M059J (cell line): ENCODE data around the gene PCDHGA9. TPM values are rescaled to one million over a fixed set of nuclear protein-coding genes. Genes with fewer than 3 reads are reported as not detected.
A peak's percentile ranks its signal among the peaks of the same experiment; 100 is the strongest.
"Not testable (repeated sequence)": the region's sequence is repeated elsewhere in the genome, so short reads cannot be mapped to it uniquely, and the experiment has no call there.

Experiments used
- DNase-seq: peaks from one replicate; pipeline ENCODE4 v3.0.0-alpha.2; 2012; ENCODE audit warnings: low read depth
- total RNA-seq: library from RNA; depleted of rRNA; stranded (reverse); fragments of >200 nt; shearing (Covaris generic); gene quantifications from 2 replicates; pipeline ENCODE4 v1.2.3, GENCODE V29; 2014

Gene PCDHGA9
- total RNA-seq, 1 experiment from 2014 or later, result 0.17 TPM

- DNase-seq, result no peak
These were observed 19.2 kb upstream of the PCDHGA9 start for GRCh38 chr5:141383345-141383744.

DNA sequence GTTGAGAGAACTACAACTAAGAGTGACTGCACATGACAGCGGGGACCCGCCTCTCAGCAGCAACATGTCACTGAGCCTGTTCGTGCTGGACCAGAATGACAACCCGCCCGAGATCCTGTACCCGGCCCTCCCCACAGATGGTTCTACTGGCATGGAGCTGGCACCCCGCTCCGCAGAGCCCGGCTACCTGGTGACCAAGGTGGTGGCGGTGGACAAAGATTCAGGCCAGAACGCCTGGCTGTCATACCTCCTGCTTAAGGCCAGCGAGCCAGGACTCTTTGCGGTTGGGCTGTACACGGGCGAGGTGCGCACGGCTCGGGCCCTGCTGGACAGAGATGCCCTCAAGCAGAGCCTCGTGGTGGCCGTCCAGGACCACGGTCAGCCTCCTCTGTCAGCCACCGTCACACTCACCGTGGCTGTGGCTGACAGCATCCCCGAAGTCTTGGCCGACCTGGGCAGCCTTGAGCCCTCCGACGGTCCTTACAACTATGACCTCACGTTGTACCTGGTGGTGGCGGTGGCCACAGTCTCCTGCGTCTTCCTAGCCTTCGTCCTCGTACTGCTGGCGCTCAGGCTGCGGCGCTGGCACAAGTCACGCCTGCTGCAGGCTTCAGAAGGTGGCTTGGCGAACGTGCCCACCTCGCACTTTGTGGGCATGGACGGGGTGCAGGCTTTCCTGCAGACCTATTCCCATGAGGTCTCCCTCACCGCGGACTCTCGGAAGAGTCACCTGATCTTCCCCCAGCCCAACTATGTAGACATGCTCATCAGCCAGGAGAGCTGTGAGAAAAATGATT lies 17.9 kb upstream of the PCDHGA9 start:
- DNase-seq, result no peak

DNA sequence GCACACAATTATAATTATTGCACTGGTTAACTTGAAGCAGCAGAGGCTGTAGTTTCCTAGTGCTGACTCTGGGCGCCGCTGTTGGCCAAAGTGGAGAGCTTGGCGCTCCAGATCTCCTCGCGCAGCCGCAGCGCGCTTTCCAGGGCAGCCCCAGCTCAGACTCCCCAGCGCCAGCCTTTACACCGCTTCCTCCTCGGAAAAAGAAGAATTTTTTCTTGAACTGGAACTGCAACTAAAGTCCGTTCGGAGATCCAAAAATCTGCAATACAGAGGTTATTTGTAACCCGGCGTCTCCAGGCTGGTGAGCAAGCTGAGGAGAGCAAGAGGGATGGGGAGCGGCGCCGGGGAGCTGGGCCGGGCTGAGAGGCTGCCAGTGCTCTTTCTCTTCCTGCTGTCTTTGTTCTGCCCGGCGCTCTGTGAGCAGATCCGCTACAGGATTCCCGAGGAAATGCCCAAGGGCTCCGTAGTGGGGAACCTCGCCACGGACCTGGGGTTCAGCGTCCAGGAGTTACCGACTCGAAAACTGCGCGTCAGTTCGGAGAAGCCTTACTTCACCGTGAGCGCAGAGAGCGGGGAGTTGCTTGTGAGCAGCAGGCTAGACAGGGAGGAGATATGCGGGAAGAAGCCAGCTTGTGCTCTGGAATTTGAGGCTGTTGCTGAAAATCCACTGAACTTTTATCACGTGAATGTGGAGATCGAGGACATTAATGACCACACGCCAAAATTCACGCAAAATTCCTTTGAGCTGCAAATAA lies 14.8 kb upstream of the PCDHGA9 start, which contains the start of gene PCDHGB4:
Gene PCDHGB4, plus strand, starts transcription at position 142 of the 755 bp plus-strand sequence. Its CDS starts 187 bp downstream, at position 329.
- DNase-seq, result not testable (repeated sequence)

DNA sequence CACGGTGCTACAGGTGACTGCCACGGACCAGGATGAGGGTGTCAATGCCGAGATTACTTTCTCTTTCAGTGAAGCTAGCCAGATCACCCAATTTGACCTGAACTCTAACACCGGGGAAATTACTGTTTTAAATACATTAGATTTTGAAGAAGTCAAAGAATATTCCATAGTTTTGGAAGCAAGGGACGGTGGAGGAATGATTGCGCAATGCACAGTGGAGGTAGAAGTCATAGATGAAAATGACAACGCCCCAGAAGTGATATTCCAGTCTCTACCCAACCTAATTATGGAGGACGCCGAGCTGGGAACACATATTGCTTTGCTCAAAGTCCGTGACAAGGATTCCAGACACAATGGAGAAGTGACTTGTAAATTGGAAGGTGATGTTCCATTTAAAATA lies 13.9 kb upstream of the PCDHGA9 start:
- DNase-seq, result no peak

DNA sequence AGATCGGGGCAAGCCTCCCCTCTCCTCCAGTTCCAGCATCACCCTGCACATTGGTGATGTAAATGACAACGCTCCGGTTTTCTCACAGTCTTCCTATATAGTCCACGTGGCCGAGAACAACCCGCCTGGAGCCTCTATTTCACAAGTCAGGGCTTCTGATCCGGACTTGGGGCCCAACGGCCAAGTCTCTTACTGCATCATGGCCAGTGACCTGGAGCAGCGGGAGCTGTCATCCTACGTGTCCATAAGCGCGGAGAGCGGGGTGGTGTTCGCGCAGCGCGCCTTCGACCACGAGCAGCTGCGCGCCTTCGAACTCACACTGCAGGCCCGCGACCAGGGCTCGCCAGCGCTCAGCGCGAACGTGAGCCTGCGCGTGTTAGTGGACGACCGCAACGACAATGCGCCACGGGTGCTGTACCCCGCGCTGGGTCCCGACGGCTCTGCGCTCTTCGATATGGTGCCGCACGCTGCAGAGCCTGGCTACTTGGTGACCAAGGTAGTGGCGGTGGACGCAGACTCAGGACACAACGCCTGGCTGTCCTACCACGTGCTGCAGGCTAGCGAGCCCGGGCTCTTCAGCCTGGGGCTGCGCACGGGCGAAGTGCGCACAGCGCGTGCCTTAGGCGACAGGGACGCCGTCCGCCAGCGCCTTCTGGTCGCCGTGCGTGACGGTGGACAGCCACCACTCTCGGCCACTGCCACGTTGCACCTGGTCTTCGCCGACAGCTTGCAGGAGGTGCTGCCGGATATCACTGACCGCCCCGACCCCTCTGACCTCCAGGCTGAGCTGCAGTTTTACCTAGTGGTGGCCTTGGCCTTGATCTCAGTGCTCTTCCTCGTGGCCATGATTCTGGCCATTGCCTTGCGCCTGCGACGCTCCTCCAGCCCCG lies 13.2 kb upstream of the PCDHGA9 start:
- no peak for DNase-seq

DNA sequence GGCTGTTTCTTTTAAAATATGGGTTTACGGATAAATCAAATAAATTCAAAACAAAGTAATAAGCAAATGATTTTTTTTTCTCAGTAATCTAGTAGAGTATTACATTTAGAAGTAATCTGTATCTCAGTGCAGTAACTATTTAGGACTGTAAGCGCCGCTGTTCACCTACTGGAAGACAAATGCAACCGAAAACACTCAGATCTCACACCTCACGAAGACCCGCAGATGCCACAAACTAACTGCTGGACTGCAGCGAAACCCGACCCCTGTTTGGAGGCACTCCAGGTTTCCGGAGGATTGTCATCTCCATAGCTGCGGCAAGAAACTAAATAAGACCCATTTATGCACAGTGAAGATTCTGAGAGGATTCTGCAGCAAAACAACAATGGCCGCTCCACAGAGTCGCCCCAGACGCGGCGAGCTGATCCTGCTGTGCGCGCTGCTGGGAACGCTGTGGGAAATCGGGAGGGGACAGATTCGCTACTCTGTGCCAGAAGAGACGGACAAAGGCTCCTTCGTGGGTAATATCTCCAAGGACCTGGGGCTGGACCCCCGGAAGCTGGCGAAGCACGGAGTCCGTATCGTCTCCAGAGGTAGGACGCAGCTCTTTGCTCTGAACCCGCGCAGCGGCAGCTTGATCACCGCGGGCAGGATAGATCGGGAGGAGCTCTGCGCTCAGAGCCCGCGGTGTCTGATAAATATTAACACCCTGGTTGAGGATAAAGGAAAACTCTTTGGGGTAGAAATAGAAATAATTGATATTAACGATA lies 10.0 kb upstream of the PCDHGA9 start, which contains the start of gene PCDHGA8:
Gene PCDHGA8, plus strand, starts transcription at position 205 of the 770 bp plus-strand sequence. Its CDS starts 181 bp downstream, at position 386.
- DNase-seq, result no peak

DNA sequence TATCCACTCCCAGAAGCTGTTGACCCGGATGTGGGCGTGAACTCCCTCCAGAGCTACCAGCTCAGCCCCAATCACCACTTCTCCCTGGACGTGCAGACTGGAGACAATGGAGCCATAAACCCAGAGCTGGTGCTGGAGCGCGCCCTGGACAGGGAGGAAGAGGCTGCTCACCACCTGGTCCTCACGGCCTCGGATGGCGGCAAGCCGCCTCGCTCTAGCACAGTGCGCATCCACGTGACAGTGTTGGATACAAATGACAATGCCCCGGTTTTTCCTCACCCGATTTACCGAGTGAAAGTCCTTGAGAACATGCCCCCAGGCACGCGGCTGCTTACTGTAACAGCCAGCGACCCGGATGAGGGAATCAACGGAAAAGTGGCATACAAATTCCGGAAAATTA lies 9.3 kb upstream of the PCDHGA9 start:
- DNase-seq, result no peak

GRCh38 chr5:141394401-141395187 lies 8.0 kb upstream of the PCDHGA9 start:
- not testable (repeated sequence) for DNase-seq

DNA sequence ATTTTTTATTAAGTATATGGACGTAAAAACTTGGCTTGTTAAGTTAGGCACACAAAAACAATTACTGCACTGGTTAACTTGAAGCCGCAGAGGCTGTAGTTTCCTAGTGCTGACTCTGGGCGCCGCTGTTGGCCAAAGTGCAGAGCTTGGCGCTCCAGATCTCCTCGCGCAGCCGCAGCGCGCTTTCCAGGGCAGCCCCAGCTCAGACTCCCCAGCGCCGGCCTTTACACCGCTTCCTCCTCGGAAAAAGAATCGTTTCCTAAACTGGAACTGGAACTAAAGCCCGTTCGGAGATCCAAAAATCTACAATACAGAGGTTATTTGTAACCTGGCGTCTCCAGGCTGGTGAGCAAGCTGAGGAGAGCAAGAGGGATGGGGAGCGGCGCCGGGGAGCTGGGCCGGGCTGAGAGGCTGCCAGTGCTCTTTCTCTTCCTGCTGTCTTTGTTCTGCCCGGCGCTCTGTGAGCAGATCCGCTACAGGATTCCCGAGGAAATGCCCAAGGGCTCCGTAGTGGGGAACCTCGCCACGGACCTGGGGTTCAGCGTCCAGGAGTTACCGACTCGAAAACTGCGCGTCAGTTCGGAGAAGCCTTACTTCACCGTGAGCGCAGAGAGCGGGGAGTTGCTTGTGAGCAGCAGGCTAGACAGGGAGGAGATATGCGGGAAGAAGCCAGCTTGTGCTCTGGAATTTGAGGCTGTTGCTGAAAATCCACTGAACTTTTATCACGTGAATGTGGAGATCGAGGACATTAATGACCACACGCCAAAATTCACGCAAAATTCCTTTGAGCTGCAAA lies 4.6 kb upstream of the PCDHGA9 start, which contains the start of gene PCDHGB5:
Gene PCDHGB5, plus strand, starts transcription at position 192 of the 796 bp plus-strand sequence. Its CDS starts 181 bp downstream, at position 373.
- not testable (repeated sequence) for DNase-seq

- no peak for DNase-seq
These were observed 4.0 kb upstream of the PCDHGA9 start for GRCh38 chr5:141398608-141399007.

- DNase-seq, result no peak
These were observed 2.9 kb upstream of the PCDHGA9 start for GRCh38 chr5:141399555-141400258.

DNA sequence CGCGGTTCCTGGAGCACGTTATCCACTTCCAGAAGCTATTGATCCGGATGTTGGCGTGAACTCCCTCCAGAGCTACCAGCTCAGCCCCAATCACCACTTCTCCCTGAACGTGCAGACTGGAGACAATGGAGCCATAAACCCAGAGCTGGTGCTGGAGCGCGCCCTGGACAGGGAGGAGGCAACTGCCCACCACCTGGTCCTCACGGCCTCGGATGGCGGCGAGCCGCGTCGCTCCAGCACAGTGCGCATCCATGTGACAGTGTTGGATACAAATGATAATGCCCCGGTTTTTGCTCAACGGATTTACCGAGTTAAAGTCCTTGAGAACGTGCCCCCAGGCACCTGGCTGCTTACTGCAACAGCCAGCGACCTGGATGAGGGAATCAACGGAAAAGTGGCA lies 809 bp downstream of the PCDHGA9 start:
- DNase-seq, result no peak

GRCh38 chr5:141407790-141408505 lies 5.4 kb downstream of the PCDHGA9 start, which contains the start of gene PCDHGB6:
PCDHGB6 (plus strand) TSS chr5:141408021; CDS start chr5:141408203, 182 bp downstream.
- not testable (repeated sequence) for DNase-seq

DNA sequence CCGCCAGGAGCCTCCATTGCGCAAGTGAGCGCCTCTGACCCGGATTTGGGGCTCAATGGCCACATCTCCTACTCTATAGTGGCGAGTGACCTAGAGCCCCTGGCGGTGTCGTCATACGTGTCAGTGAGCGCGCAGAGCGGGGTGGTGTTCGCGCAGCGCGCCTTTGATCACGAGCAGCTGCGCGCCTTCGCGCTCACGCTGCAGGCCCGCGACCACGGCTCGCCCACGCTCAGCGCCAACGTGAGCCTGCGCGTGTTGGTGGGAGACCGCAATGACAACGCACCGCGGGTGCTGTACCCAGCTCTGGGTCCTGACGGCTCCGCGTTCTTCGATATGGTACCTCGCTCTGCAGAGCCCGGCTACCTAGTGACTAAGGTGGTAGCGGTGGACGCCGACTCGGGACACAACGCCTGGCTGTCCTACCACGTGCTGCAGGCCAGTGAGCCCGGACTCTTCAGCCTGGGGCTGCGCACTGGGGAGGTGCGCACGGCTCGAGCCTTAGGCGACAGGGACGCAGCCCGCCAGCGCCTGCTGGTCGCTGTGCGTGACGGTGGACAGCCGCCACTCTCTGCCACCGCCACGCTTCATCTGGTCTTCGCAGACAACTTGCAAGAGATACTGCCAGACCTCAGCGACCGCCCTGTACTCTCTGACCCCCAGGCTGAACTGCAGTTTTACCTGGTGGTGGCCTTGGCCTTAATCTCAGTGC lies 7.2 kb downstream of the PCDHGA9 start:
- DNase-seq, result no peak

- DNase-seq, result no peak
These were observed 9.0 kb downstream of the PCDHGA9 start for GRCh38 chr5:141411575-141411974.

- DNase-seq, result peak; percentile 36
These were observed 10.4 kb downstream of the PCDHGA9 start, which contains the start of gene PCDHGA10 for GRCh38 chr5:141412854-141413539. PCDHGA10 (plus strand) TSS chr5:141412987; CDS start chr5:141413176, 189 bp downstream.
